Measurements from ENCODE around the gene NALCN. TPM values are rescaled to one million over a fixed set of nuclear protein-coding genes. Genes with fewer than 3 reads are reported as not detected.

The NALCN gene
- total and polyA plus RNA-seq, 2 donors (not counting 1 experiment from before 2014, with no cell fraction given): not detected

- no peaks in the 10 kb centered on the region for H3K9me3 ChIP-seq (ENCODE audit: control extremely low read depth in 1 of 3, control insufficient read depth in 2 of 3, insufficient read depth in 1 of 3, low read length in 2 of 3)
- no peak for ATAC-seq (ENCODE audit: low read depth)
- no peak overlapping the region for H2AFZ ChIP-seq (ENCODE audit: insufficient read depth, low read depth, low read length, poor library complexity, severe bottlenecking)
- Mint-ChIP-seq H3K27ac (no peak overlapping the region), H3K9me3 (ENCODE audit: insufficient read depth) (no peaks in the 10 kb centered on the region), H3K4me1 (no peaks in the 10 kb centered on the region), H3K27me3 (peaks cover 7% of the 10 kb centered on the region), H3K4me3 (no peak overlapping the region)
- intact Hi-C loops (cut with micrococcal nuclease): no loop called here
- H4K20me1 ChIP-seq (ENCODE audit: control insufficient read depth, insufficient read depth, low read length, poor library complexity, severe bottlenecking): no peaks in the 10 kb centered on the region
- no peak for TF ChIP-seq CTCF (IDR thresholded peaks at IDR 0.05)
- TF ChIP-seq EZH2 (IDR thresholded peaks at IDR 0.05; ENCODE audit: borderline replicate concordance, insufficient read depth, low read depth, low read length, poor library complexity, severe bottlenecking): no peak
- no peaks in the 10 kb centered on the region for H3K79me2 ChIP-seq (ENCODE audit: control insufficient read depth, insufficient read depth, low read length)
- H3K9ac ChIP-seq (ENCODE audit: low read length): no peak overlapping the region
- H3K4me2 ChIP-seq (replicated peaks; ENCODE audit: low read depth, low read length, poor library complexity, severe bottlenecking): no peak overlapping the region
- no peaks in the 10 kb centered on the region for H3K4me1 ChIP-seq (ENCODE audit: control insufficient read depth in 2 of 2, insufficient read depth in 2 of 2, low read length in 2 of 2)
- no CpG with 5 or more reads among the region's 4 CpGs for WGBS (ENCODE audit: insufficient coverage)
- DNase-seq: no peak
- H3K27me3 ChIP-seq (replicated peaks in 1 of 4; ENCODE audit: control extremely low read depth in 1 of 4, control insufficient read depth in 3 of 4, insufficient read depth in 4 of 4, low read length in 3 of 4): no peaks in the 10 kb centered on the region
- no peak overlapping the region for H3K4me3 ChIP-seq (ENCODE audit: control extremely low read depth in 1 of 5, extremely low read depth in 1 of 5, insufficient read depth in 1 of 5, low read depth in 2 of 5, low read length in 4 of 5)
- no peaks in the 10 kb centered on the region for H3K36me3 ChIP-seq (replicated peaks in 1 of 2; ENCODE audit: control extremely low read depth in 1 of 2, control insufficient read depth in 1 of 2, extremely low read depth in 1 of 2, insufficient read depth in 2 of 2, low read length in 1 of 2)
- H3K27ac ChIP-seq (ENCODE audit: low read length in 2 of 2): no peak overlapping the region
- ChIA-PET CTCF (no interaction called here), POLR2A (no interaction called here)
Observed at GRCh38 chr13:101116341-101116740, 300.0 kb downstream of the NALCN start.

GRCh38 chr13:101115762-101116171, 300.5 kb downstream of the NALCN start:
- ATAC-seq (ENCODE audit: low read depth): no peak

More at GRCh38 chr13:101115762-101116171, 300.5 kb downstream of the NALCN start:
- Histone ChIP-seq H3K4me1 (ENCODE audit: control insufficient read depth in 2 of 2, insufficient read depth in 2 of 2, low read length in 2 of 2) (no peaks in the 10 kb centered on the region), H4K20me1 (ENCODE audit: control insufficient read depth, insufficient read depth, low read length, poor library complexity, severe bottlenecking) (no peaks in the 10 kb centered on the region), H3K4me3 (ENCODE audit: control extremely low read depth in 1 of 5, extremely low read depth in 1 of 5, insufficient read depth in 1 of 5, low read depth in 2 of 5, low read length in 4 of 5) (no peak overlapping the region), H3K27me3 (replicated peaks in 1 of 4; ENCODE audit: control extremely low read depth in 1 of 4, control insufficient read depth in 3 of 4, insufficient read depth in 4 of 4, low read length in 3 of 4) (no peaks in the 10 kb centered on the region), H3K9ac (ENCODE audit: low read length) (no peak overlapping the region), H2AFZ (ENCODE audit: insufficient read depth, low read depth, low read length, poor library complexity, severe bottlenecking) (no peak overlapping the region), H3K27ac (ENCODE audit: low read length in 2 of 2) (no peak overlapping the region), H3K4me2 (replicated peaks; ENCODE audit: low read depth, low read length, poor library complexity, severe bottlenecking) (no peak overlapping the region), H3K36me3 (replicated peaks in 1 of 2; ENCODE audit: control extremely low read depth in 1 of 2, control insufficient read depth in 1 of 2, extremely low read depth in 1 of 2, insufficient read depth in 2 of 2, low read length in 1 of 2) (no peaks in the 10 kb centered on the region), H3K9me3 (ENCODE audit: control extremely low read depth in 1 of 3, control insufficient read depth in 2 of 3, insufficient read depth in 1 of 3, low read length in 2 of 3) (no peaks in the 10 kb centered on the region), H3K79me2 (ENCODE audit: control insufficient read depth, insufficient read depth, low read length) (no peaks in the 10 kb centered on the region)
- ChIA-PET CTCF (interaction anchor here (0.6 kb wide), 1 partner anchor 49 kb away, joined by 3 read pairs; no protein-coding TSS in a partner anchor), POLR2A (no interaction called here)
- TF ChIP-seq EZH2 (IDR thresholded peaks at IDR 0.05; ENCODE audit: borderline replicate concordance, insufficient read depth, low read depth, low read length, poor library complexity, severe bottlenecking): no peak
- TF ChIP-seq CTCF (IDR thresholded peaks at IDR 0.05): no peak
- no peak overlapping the region for H3K4me3 Mint-ChIP-seq
- no peak overlapping the region for H3K27ac Mint-ChIP-seq
- no peaks in the 10 kb centered on the region for H3K9me3 Mint-ChIP-seq (ENCODE audit: insufficient read depth)
- DNase-seq: no peak
- intact Hi-C loops (cut with micrococcal nuclease): no loop called here
- no peaks in the 10 kb centered on the region for H3K4me1 Mint-ChIP-seq
- peaks cover 7% of the 10 kb centered on the region for H3K27me3 Mint-ChIP-seq

Data from B cell (primary cell).